GM18907 (cell line): ENCODE data around the gene FAM151A.

Experiments used
- ATAC-seq: cut with Tn5 transposase; IDR thresholded peaks from one replicate; pipeline ENCODE4 v1.9.1; 2021; ENCODE audit warnings: mild to moderate bottlenecking, moderate library complexity; ENCODE audit not compliant: unreplicated experiment

The FAM151A gene

DNA sequence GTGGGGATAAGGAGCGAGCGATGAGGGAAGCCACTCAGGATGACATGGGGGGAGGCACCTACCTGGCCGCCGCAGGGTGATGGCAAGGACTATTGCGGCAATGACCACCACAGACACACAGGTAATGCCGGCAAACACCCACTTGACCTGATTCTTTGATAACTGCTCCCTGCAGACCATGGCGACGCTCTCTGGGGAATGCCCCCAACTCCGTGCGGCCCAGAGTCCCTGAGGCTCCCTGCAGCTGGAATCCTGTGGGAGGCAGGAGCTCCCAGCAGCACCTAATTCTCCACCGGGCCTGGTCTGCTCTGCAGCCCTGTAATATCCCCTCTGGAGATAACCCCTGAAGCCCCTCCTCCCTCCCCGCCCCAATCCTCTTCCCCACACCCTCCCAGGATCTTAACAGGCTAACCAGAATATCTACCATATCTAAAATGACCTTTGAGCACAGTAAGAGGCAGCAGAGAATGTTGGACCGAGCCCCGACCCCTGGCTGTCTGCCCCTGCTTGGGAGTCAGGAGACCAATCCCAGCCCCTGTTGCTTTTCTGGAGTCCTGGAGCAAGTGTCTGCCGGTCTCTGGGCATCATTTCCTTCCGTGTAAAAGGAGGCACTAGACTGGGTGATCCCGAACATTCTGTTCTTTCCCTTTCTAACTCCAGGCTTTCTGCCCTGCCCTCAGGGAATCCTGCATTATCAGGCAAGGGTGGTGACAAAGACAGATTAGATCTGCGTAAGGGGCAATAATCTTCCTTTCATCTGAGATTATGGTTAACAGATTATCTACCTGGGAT is at the start of gene FAM151A:
TSS of gene FAM151A (minus strand) at position 310 of the 792 bp plus-strand sequence. CDS start at position 180, 130 bp downstream.
- ATAC-seq, result no peak

DNA sequence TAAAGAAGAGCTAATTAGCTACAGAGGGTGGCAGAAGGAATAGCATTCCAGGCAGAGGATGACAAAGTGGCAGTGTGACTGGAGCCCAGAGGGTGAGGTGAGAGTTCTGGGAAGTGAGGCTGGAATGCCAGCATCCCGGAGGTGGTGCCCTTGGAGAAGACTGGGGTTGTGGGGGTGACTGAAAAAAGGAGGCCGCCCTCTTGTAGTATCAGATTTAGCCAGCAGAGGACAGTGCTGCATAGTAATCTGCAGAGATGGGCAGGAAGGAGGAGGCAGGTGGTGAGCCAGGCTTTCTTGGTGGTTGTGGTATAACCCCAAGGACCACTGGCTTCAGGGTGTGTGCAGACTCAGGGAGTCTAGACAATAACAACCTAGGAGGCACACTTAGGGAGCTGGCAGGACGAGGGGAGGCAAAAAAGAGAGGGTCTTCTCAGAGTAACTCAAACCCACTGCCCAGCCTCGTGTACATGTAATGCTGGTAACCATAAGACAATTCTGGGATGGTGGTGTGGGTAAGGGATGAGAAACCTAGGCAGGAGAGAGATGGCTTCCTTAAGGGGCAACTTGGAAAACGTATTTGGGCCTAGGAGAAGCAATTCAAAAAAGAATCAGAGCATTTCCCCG is 48.8 kb upstream of the FAM151A start:
- ATAC-seq, result peak; percentile 71

- ATAC-seq, result no peak
Observed at GRCh38 chr1:54668567-54668966, 45.2 kb upstream of the FAM151A start.

GRCh38 chr1:54667797-54668196 is 44.5 kb upstream of the FAM151A start:
- ATAC-seq, result no peak

DNA sequence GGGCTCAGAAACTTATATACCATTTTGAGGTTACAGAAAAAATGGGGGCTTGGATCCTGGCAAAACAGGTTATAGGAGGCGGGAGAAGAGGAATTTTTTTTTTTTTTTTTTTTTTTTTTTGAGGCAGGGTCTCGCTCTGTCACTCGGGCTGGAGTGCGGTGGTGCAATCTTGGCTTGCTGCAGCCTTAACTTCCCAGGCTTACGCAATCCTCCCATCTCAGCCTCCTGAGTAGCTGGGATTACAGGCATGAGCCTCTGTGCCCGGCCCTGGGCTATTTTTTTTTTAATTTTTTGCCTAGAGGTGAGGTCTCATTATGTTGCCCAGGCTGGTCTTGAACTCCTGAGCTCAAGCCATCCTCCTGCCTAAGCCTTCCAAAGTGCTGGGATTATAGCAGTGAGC is 43.0 kb upstream of the FAM151A start:
- no peak for ATAC-seq

DNA sequence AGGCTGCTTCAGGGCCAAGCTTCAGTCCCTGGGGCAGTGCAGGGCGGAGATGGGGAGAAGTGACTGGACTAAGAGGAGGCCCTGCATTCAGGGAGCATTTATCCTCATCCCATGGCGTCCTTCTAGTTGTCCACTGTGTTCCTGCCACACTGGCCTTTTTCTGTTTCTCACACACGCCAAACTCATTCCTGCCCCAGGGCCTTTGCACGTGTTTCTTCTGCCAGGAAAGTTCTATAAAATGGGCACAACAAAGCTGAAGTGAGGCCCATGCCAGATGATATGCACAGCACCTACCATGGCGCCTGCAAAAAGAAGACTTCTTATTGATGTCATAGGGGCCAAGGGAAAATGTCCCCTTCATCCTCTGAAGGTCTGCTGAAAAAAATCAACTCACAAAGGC is 42.5 kb upstream of the FAM151A start:
- ATAC-seq, result no peak

DNA sequence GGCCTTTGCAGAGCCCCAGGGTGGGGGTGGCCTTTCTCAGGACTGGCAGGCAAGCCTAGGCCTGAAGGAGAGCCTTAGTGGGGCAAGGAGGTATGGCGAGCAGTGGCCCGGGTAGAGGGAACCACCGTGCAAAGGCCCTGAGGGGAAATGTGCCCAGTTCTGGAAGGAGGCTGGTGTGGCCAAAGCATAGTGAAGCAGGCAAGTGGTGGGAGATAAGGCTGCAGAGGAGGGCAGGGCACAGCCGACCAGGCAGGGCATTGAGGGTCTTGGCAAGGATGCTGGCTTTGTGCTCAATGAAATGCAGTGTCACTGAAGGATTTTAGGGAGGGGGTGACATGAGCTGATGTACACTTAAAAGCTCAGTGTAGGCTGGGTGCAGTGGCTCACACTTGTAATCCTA is 41.0 kb upstream of the FAM151A start:
- ATAC-seq, result no peak

DNA sequence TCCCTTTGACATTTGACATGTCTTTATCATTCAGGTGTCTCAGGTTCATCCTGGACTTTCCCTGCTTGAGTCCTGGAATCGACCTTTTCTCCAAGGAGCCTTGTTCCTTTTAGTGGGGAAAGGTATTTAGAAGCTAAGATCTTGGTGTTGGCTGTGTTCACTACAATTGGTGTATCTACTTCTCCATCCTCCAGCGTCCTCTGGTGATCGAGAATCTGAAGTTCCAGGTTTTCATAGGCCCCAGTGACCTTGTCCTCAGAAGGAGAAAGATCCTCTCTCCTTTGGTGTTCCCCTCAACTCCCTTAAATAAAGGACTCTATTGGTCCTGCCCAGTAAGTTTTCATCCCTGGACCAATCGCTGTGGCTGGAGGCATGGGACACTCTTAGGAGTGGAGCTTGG is 40.4 kb upstream of the FAM151A start:
- no peak for ATAC-seq

- no peak for ATAC-seq
Observed at GRCh38 chr1:54658164-54658913, 35.0 kb upstream of the FAM151A start.

- no peak for ATAC-seq
Observed at GRCh38 chr1:54653036-54653435, 29.7 kb upstream of the FAM151A start.

- no peak for ATAC-seq
Observed at GRCh38 chr1:54652168-54652567, 28.8 kb upstream of the FAM151A start.

- ATAC-seq, result no peak
Observed at GRCh38 chr1:54651608-54652007, 28.3 kb upstream of the FAM151A start.

GRCh38 chr1:54650417-54650816 is 27.1 kb upstream of the FAM151A start:
- no peak for ATAC-seq

DNA sequence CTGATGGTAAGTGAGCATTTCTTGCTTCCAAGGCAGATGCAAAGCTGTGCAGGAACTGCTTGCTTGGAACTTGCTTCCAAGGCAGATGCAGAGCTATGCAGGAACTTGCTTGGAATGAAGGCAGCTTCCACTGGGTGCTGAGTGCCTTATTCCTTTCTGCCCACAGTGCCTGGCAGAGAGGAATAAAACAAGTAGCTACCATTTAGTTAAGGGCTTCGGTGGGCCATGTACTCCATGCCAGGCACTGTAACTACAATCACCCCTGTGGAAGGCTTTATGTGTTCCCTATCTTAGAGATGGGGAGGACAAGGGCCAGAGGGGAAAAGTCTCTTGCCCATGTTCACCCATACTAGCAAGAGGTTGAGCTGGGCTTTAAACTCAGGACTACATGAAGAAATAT is 26.6 kb upstream of the FAM151A start:
- no peak for ATAC-seq

- ATAC-seq, result no peak
Observed at GRCh38 chr1:54649130-54649898, 26.0 kb upstream of the FAM151A start.

- ATAC-seq, result no peak
Observed at GRCh38 chr1:54645806-54646676, 22.7 kb upstream of the FAM151A start.

DNA sequence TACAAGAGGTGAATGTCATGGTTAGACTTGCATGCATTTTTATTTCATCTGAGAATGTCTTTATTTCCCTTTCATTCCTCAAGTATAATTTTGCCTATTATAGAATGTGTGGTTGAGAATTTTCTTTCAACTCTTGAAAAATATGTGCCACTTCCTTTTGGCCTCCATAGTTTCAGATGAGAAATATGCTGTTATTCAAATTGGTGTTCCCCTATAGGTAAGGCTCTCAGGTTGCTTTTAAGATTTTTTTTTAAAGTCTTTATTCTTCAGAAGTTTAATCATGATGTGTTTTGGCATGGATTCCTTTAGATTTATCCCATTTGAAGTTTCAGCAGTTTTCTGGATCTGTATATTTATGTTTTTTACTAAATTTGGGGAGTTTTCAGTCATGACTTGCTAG is 20.4 kb upstream of the FAM151A start:
- no peak for ATAC-seq

DNA sequence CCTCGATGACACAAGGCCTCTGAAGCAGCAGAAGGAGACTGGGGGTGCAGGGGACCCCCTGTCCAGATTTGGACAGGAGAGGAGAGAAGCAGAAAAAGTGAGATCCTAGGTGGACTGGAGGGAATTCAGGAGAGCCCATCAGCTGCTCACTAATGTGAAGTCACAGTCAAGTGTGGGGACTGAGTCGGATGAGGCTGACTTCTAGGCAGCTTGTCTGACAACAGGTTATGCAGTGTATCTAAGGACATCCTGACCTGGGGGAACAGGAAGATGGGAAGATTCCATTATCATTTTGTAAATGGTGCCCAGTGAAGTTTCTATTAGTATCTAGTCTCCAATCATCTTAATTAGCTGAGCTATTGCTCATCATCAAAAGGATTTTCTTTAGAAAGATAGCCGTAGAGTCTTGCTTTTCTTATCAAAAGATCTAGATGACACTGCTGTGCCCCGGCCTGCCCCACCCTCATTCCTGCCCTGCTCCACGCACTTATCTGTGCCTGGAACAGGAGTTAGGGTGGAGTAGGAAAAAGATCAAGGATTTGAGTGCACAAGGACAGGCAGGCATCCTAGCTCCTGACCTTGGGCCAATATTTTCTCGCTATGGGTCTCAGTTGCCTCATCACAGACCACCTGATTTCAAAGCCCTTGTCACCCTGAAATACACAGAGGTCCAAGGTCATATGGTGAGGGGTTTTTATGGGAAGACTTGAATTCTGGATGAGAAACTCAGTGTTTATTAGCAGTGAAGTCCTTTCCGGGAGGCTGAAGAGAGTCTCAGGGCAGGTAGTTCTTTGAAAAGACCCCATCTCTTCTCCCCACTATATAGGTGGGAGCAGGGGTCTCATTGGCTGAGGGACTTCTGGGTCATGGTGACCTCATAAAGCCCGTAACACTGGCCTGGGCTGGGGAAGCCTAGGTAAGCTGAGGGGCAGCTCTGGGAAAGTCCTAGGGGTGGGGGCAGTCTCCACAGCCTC is 17.8 kb upstream of the FAM151A start, which contains the start of gene MROH7:
TSS of gene MROH7 (plus strand) at position 924 of the 974 bp plus-strand sequence. CDS start 11,141 bp downstream, outside the sequence.
- no peak for ATAC-seq

DNA sequence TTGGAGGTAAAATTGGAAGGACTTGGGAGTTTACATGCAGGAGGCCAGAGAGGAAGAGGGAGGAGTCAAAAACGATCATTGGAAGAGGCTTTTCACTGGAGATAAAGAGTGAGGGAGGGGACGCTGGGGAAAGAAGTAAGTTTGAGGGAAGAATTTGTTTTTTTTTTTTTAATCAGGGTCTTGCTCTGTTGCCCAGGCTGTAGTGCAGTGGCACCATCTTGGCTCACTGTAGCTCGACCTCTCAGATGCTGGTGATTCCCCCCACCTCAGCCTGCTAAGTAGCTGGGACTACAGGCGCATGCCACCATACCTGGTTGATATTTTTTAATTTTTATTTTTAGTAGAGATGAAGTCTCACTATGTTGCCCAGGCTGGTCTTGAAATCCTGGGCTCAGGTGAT is 17.0 kb upstream of the FAM151A start:
- no peak for ATAC-seq
